ENCODE measurements around the gene UMOD.

Gene UMOD

DNA sequence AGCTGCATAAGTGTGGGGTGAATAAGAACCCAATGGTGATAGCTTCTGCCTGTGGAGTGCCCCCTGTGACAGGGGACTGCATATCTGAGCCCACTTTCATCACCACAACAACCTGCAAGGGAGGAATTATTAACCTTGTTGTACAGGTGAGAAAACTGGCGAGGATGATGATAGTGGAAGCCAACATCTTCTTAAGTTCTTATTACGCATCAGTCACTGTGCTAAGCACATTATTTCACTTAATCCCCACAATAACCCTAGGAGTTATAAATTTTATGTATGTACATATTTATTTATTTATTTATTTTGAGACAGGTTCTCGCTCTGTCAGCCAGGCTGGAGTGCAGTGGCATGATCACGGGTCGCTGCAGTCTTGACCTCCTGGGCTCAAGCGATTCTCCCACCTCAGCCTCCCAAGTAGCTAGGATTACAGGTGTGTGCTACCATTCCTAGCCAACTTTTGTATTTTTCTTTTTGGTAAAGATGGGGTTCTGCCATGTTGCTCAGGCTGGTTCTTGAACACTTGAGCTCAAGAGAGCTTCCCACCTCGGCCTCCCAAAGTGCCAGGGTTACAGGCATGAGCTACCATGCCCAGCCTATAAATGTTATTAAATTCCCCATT lies 44.4 kb upstream of the UMOD start:
- H3K36me3 ChIP-seq (ENCODE audit: insufficient read depth, low read length): no peaks in the 10 kb centered on the region
- H3K4me2 ChIP-seq (ENCODE audit: low read length): no peak overlapping the region
- TF ChIP-seq EZH2 (IDR thresholded peaks at IDR 0.05; ENCODE audit: borderline replicate concordance, low read length): no peak
- TF ChIP-seq, protein P1, sequence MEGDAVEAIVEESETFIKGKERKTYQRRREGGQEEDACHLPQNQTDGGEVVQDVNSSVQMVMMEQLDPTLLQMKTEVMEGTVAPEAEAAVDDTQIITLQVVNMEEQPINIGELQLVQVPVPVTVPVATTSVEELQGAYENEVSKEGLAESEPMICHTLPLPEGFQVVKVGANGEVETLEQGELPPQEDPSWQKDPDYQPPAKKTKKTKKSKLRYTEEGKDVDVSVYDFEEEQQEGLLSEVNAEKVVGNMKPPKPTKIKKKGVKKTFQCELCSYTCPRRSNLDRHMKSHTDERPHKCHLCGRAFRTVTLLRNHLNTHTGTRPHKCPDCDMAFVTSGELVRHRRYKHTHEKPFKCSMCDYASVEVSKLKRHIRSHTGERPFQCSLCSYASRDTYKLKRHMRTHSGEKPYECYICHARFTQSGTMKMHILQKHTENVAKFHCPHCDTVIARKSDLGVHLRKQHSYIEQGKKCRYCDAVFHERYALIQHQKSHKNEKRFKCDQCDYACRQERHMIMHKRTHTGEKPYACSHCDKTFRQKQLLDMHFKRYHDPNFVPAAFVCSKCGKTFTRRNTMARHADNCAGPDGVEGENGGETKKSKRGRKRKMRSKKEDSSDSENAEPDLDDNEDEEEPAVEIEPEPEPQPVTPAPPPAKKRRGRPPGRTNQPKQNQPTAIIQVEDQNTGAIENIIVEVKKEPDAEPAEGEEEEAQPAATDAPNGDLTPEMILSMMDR (IDR thresholded peaks at IDR 0.05; ENCODE audit: low read length): no peak
- no peaks in the 10 kb centered on the region for H3K9me3 ChIP-seq (ENCODE audit: low read length)
- no peaks in the 10 kb centered on the region for H3K4me1 ChIP-seq (ENCODE audit: insufficient read depth, low read length, severe bottlenecking)
- no peaks in the 10 kb centered on the region for H3K9me2 ChIP-seq (ENCODE audit: low read depth, low read length)
- H2AFZ ChIP-seq (ENCODE audit: low read length): no peak overlapping the region
- no peaks in the 10 kb centered on the region for H4K20me1 ChIP-seq (ENCODE audit: insufficient read depth, low read length)
- no peaks in the 10 kb centered on the region for H3K27me3 ChIP-seq (ENCODE audit: insufficient read depth, low read length)
- H3K4me3 ChIP-seq (ENCODE audit: low read depth, low read length, poor library complexity, severe bottlenecking): no peak overlapping the region
- H3F3A ChIP-seq (ENCODE audit: insufficient read depth, low read length): no peaks in the 10 kb centered on the region
- no peaks in the 10 kb centered on the region for H3K79me2 ChIP-seq (ENCODE audit: insufficient read depth, low read length)
- no peak overlapping the region for H3K27ac ChIP-seq (ENCODE audit: low read depth, low read length, poor library complexity, severe bottlenecking)
- no peak overlapping the region for H3K9ac ChIP-seq (ENCODE audit: low read length)

DNA sequence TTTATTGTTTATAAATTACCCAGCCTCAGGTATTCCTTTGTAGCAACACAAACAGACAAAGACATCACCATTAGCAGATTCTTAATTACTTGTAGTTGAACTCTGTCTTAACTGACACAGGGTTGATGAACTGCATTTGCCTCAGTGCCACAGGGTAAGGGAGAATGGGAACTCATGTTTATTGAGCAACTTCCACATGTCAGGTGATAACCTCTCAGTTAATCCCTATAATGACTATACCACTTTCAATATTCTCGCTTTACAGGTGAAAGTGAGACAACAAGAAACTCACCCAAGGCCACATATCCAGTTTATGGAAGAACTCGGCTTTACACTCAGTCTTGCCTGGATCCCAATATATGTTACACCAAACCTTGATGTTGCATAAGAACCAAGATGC lies 43.4 kb upstream of the UMOD start:
- H2AFZ ChIP-seq (ENCODE audit: low read length): no peak overlapping the region
- no peaks in the 10 kb centered on the region for H3K9me3 ChIP-seq (ENCODE audit: low read length)
- H3K27me3 ChIP-seq (ENCODE audit: insufficient read depth, low read length): no peaks in the 10 kb centered on the region
- H3K4me1 ChIP-seq (ENCODE audit: insufficient read depth, low read length, severe bottlenecking): no peaks in the 10 kb centered on the region
- H3K27ac ChIP-seq (ENCODE audit: low read depth, low read length, poor library complexity, severe bottlenecking): no peak overlapping the region
- no peak overlapping the region for H3K4me3 ChIP-seq (ENCODE audit: low read depth, low read length, poor library complexity, severe bottlenecking)
- H3K9ac ChIP-seq (ENCODE audit: low read length): no peak overlapping the region
- H4K20me1 ChIP-seq (ENCODE audit: insufficient read depth, low read length): no peaks in the 10 kb centered on the region
- no peaks in the 10 kb centered on the region for H3K36me3 ChIP-seq (ENCODE audit: insufficient read depth, low read length)
- no peaks in the 10 kb centered on the region for H3K9me2 ChIP-seq (ENCODE audit: low read depth, low read length)
- TF ChIP-seq, protein P1 (IDR thresholded peaks at IDR 0.05; ENCODE audit: low read length): no peak
- TF ChIP-seq EZH2 (IDR thresholded peaks at IDR 0.05; ENCODE audit: borderline replicate concordance, low read length): no peak
- H3F3A ChIP-seq (ENCODE audit: insufficient read depth, low read length): no peaks in the 10 kb centered on the region
- no peak overlapping the region for H3K4me2 ChIP-seq (ENCODE audit: low read length)
- no peaks in the 10 kb centered on the region for H3K79me2 ChIP-seq (ENCODE audit: insufficient read depth, low read length)

DNA sequence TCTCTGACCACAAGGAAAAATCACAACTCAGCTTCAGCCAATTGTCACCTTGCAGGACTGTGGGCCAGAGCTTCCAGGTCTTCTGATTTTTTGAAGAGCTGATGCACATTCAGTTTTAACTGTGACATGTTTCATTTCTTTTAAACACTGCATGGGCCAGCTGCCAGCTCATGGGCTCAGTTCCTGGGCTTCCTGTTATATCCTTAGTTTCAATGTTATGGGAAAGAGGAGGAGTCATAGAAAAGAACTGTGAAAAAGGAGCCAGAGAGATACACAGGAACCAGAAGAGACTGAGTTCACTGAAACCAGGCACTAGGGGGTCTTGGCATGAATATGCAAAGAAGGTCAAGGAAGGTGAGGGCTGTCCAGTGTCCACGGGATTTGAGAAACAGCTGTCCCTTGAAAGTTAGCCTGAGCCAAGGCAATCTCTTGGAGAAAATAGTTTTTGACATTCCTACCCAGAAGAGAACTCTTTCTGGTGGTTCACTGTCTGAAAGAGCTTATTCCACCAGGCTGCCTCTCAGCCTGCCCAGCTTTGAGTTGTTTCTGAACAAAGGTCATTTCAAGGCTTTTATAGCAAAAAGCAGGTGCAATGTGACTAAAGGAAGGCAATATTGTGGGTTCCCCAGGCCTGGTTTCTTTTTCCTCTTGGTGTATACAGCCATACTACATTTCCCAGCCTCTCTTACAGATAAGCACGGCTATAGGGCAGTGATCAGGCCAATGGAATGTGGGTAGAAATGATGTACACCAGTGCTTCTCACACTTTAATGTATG lies 41.5 kb upstream of the UMOD start:
- no peaks in the 10 kb centered on the region for H3F3A ChIP-seq (ENCODE audit: insufficient read depth, low read length)
- no peaks in the 10 kb centered on the region for H3K36me3 ChIP-seq (ENCODE audit: insufficient read depth, low read length)
- H3K9me2 ChIP-seq (ENCODE audit: low read depth, low read length): no peaks in the 10 kb centered on the region
- H3K4me3 ChIP-seq (ENCODE audit: low read depth, low read length, poor library complexity, severe bottlenecking): no peak overlapping the region
- no peaks in the 10 kb centered on the region for H3K9me3 ChIP-seq (ENCODE audit: low read length)
- TF ChIP-seq, protein P1 (IDR thresholded peaks at IDR 0.05; ENCODE audit: low read length): no peak
- no peak for TF ChIP-seq EZH2 (IDR thresholded peaks at IDR 0.05; ENCODE audit: borderline replicate concordance, low read length)
- no peaks in the 10 kb centered on the region for H4K20me1 ChIP-seq (ENCODE audit: insufficient read depth, low read length)
- no peak overlapping the region for H3K4me2 ChIP-seq (ENCODE audit: low read length)
- H3K79me2 ChIP-seq (ENCODE audit: insufficient read depth, low read length): no peaks in the 10 kb centered on the region
- H3K4me1 ChIP-seq (ENCODE audit: insufficient read depth, low read length, severe bottlenecking): no peaks in the 10 kb centered on the region
- H3K27ac ChIP-seq (ENCODE audit: low read depth, low read length, poor library complexity, severe bottlenecking): no peak overlapping the region
- H2AFZ ChIP-seq (ENCODE audit: low read length): no peak overlapping the region
- no peak overlapping the region for H3K9ac ChIP-seq (ENCODE audit: low read length)
- H3K27me3 ChIP-seq (ENCODE audit: insufficient read depth, low read length): no peaks in the 10 kb centered on the region

Data from OCI-LY1 (cell line).